NCI-H2171 (cell line): ENCODE measurements around the gene EVA1C.

Experiments
- DNase-seq: peaks from one replicate; lab custom pipeline; 2025; lab: John Stamatoyannopoulos, UW

The EVA1C gene

GRCh38 chr21:32562426-32562825 lies 149.9 kb downstream of the EVA1C start:
- DNase-seq = no peak

- DNase-seq = no peak
These were observed 150.4 kb downstream of the EVA1C start for GRCh38 chr21:32562915-32563314.
